Measurements from ENCODE around the gene SPATA13.

- TF ChIP-seq CTCF (IDR thresholded peaks at IDR 0.05; ENCODE audit: extremely low read depth in 1 of 2, insufficient read depth in 1 of 2, low read depth in 1 of 2, low read length in 2 of 2) (no peak), MYC (IDR thresholded peaks at IDR 0.05; ENCODE audit: low read depth, low read length) (no peak), MAX (IDR thresholded peaks at IDR 0.05; ENCODE audit: insufficient read depth, insufficient read length) (no peak), POLR2A (IDR thresholded peaks at IDR 0.05; ENCODE audit: low read depth, low read length) (no peak), FOS (IDR thresholded peaks at IDR 0.05; ENCODE audit: borderline replicate concordance, insufficient read depth, low read length) (no peak), EZH2 (IDR thresholded peaks at IDR 0.05; ENCODE audit: borderline replicate concordance, low read depth, low read length, severe bottlenecking) (no peak), POLR2AphosphoS5 (IDR thresholded peaks at IDR 0.05; ENCODE audit: insufficient read depth, low read depth, low read length) (no peak)
These were observed 26.3 kb upstream of the SPATA13 start for GRCh38 chr13:24134231-24134630.

Measured in endothelial cell of umbilical vein (primary cell).